ENCODE results near the gene ATRN.

The ATRN gene

DNA sequence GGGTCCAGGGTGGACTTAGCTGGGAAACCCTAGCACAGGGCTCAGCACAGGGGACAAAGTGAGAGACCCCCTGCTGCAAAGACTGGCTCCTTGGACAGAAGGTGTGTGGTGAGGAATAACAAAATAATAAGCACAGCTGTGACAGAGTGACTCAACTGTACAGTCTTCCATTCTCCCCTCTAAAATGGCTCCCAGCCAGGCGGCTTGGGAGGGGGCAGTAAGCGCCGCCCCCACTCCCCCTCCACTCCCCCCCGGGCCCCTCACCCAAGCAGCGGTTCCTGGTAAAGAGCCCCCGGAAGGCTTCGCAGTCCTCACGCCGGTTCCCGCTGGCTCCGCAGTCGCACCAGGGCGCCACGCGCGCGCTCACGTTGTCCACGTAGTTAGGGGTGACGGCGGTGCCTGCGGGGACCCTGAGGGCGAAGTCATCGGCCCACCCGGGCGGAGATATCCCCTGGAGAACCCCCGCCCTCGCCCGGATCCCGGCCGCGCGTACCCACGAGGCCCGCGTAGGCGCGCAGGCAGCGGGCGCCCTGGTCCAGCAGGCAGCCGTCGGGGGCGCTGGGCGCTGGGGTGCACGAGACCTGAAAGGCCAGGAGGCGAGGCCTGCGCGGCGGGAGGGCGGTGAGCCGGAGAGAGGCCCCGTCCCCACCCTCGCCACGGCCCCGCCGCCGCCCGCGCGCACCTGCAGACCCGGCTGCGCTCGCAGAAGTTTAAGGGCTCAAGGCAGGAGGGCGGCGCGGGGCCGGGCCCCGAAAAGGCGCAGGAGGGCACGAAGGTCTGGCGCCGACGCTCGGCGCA lies 189.6 kb downstream of the ATRN start:
- no peak for DNase-seq

DNA sequence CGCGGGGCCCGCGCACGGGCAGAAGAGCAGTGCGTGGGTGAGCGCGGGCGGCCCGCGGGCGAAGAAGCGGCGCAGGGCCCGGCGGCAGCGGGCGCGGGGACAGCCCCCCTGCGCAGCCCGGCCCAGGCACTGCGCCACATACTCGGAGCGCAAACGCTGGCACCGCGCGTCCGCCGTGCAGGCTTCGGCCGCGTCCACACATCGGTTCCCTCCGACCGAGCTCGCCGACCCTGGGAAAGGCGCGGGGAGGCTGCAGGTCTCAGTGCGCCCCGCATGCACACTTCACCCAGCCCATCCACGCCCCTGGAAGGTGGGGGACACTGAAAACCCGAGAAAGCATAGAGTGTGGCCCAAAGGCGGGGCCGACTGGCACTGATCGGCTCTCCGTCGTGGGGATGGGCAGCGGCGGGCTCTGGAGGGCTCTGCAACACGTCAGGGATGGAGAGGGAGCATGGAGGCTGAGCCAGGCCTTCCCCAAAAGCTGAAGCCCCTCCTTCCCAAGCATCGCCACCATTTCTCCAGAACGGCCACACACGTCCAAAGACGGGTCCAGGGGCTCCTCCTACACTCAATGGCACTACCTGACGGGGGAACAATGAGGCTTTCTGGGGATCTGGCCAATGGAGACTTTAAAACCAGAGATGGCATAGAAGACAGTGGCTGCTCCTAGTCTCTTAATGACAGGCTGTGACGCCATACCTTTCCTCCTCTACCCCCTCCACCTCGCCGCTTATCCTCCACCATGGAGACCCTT lies 190.4 kb downstream of the ATRN start:
- no peak for DNase-seq

DNA sequence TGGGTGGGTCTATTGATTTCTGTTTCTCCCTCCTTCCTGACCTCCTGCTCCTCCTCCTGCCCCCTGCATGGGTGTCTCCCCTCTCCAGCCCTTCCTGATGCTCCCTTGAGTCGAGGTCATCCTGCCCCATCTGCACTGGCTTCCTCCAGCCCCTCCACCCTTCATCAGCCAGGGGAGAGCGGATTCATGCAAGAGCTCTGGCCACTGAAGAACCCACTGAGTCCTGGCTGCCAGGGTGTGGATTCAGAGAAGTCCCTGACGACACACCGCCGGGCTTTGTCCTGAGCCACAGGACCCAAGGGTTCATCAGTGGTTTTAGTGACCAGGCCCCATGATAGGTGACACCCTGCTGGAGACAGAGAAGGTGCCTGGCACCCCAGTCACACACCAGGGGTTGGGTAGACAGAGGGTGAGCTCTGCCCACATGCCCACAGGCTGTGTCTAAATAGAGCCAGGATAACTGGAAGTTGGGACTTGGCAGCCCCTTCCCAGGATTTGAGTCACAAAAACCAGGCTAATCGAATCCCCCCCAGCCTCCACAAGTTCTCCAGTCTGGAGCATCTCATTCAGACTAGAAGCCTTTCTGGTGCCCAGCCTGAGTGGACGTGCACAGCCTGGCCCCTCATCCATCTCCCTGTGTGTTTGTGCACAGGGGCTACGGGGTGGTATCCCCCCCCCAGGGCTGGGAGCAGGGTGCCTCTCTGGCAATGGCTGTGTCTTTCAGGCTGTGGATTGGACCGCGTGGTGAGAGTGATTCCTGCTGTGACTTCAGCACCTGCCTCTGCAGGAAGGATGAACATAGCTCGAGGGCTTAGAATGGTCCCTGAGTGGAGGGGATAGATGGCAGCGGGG lies 191.2 kb downstream of the ATRN start:
- DNase-seq = no peak

DNA sequence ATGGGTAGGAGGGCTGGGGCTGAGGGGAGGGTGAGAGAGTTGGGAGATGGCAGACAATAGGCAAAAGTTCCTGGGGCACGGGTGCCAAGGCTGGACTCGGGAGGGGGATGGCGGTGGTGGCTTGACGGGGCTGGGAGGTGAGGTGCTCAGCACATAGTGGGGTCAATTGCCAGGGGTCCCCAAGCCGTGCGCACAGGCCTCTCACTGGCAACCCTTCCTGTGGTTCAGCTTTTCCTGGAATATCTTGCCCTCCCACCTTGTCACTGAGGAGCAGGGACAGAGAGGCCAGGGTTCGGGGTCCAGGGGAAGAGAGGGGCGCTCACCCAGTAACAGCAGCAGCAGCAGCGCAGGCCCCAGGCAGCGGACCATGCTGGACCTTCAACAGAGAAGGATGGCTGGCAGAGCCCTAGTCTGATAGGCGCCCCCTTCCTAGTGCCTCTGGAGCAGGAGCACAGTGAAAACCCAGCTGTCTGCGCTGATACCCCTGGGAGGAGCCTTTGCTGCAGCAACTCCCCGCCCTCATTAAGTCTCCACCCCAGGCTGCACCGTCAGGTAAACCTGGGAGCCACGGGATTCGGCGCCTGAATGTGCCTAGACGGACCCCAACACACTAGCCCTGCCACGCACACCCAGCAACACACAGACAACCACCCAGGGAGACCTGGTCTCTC lies 192.3 kb downstream of the ATRN start, which contains the start of gene GFRA4:
TSS of gene GFRA4 (minus strand) at position 369 of the 671 bp plus-strand sequence. CDS start at position 369, 0 bp downstream.
- DNase-seq = no peak

DNA sequence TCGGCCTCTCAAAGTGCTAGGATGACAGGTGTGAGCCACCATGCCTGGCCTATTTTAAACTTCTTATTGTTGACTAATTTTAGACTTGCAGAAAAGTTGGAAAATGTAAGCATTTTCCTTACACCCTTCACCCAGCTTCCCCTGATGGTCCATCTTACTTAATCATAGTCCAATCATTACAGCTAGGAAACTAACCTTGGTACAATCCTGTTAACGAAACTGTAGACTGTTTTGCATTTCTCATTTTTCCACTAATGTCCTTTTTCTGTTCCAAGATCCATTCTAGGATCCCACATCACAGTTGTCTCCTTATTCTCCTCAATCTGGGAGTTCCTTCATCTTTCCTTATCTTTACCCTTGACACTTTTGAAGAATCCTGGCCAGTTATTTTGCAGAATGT lies 193.0 kb downstream of the ATRN start:
- no peak for DNase-seq

DNA sequence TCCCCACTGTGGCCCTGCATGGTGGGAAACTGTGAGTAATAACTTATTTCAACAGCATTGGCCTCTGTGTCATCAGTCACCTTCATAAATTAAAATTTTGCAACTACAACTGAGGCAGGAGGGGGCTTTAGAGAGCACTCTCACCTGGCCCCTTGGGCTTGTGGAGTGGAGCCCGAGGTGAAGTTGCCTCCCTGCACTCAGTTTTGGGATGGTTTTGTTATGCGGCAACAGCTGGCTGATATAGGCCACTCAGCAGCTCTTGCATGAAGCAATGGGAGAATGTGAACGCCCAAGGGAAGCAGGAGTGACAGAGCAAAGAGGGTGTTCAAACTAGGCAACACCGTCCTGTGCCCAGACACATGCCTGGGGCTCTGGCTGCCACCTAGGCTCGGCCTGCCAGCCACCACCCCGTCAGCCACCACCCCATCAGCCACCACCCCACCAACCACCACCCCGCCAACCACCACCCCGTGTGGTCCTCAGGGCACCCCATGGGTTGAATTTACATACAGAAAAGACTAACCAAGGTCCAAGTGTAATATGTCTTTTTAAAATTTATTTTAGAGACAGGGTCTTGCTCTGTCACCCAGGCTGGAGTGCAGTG lies 196.7 kb downstream of the ATRN start:
- DNase-seq = no peak

DNA sequence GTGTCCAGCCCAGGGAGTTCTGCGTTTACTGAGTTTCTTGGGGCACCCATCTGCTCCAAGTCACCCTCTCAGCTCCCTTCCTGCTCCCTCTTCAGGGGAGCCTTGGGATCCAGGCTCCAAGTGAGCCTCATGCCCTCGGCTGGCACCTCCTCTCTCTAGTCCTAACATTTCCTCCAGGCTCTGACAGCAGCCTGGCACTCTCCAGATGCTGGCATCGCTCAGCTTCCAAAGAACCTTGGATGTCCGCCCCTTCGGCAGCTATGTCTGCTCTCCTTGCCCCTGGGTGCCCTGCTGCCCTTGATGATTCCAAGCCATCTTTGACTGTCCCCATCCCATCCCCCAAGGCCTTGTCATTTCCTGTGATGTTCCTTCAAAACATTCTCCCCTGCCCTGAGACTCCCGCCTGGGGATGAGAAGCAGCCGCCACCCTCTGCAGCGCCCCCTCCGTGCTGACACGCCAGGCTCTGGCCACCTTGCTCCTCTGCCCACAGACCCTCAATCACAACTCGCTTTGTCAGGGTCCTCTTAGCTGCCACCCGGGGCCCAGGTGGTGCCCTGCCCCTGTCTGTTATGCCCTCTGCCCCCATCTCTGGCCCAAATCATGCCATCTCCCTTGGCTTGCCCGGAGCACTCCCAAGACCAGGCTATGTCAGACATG lies 199.0 kb downstream of the ATRN start:
- DNase-seq = no peak

DNA sequence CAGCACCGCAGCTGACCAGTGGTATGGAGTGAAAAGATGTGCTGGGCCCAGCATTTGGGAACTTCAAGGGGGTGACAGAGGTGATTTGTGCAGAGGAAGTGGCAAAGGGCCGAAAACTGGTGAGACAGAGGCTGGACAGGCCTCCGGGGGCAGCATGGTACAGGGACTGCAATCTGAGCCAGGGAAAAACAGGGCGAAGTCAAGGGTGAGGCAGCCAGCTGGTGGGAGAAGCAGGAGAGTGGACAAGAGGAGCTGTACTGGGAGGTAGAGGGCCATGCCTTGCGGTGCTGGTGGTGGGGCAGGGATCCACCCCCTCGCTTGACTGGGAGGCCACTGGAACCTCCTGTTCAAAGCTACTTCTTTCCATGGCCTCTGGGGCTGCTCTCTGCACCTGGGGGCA lies 199.7 kb downstream of the ATRN start:
- no peak for DNase-seq

DNA sequence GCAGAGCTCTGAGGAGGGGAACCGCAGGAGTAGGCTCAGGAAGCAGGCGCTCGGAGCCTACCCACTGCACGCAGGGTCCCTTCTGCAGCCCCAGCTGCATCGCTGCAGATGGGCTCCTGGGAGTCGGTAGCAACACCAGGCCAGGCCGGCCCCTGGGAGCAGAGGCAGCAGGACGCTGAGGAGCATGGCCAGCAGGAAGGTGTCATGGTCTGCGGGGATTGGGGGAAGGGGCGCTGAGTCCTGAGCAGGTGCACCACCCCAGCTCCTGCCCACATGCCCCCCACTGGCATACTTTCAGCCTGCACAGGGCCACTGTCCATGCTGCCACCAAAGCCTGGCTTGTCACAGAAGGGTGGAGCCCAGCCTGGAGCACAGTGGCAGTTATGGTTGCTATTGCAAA lies 200.1 kb downstream of the ATRN start:
- DNase-seq = no peak

DNA sequence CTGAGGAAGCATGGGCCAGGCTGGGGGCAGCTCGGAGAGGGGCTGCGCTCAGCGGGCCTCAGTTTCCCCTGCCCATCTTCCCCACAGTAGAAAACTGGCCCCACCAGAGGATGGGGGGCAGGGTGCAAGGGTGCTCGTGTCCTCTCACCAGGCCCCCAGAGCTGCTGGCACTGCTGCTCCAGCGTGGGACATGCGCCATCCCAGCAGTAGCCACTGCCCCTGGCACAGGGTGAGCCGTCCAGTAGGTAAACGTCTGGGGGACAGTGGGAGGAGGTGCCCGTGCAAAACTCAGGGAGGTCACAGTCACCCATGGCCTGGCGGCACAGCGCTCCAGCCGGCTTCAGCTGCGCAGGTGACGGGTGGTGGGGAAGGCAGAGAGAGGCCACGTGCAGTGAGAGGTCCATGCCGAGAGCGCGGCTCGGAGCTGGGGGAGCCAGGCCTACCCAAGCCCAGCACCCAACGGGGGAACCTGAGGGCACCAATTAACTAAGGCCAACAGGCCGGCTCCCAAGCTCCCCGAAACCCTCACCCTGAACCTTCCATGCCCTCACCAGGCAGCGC lies 201.2 kb downstream of the ATRN start:
- DNase-seq = no peak

DNA sequence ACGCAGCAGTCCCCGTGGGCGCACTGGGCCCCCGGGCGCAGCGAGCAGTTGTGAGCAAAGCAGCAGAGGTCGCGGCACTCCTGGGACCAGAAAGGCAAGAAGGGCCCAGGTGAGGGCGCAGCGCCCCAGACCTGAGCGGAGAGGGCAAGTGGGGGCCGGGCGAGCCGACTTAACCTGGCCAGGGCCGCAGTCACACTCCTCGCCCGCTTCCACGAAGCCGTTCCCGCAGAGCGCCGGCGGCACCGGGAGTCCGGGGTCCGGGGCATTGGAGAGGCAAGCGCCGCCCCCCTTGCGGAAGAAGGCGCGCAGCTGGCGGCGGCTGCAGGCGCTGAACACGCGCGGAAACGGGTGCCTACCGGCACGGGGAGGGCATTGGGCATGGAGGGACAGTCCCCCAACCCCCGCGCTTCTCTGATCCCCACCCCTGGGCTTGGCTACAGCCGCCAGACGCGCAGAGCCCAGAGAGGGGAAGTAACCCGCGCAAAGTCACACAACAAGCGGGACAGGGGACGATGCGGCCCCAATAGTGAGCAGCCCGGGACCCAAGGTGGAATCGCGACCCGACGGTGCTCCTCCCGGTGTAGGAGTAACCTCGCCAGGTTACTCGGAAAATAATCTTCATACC lies 201.8 kb downstream of the ATRN start:
- DNase-seq = peak; percentile 13

DNA sequence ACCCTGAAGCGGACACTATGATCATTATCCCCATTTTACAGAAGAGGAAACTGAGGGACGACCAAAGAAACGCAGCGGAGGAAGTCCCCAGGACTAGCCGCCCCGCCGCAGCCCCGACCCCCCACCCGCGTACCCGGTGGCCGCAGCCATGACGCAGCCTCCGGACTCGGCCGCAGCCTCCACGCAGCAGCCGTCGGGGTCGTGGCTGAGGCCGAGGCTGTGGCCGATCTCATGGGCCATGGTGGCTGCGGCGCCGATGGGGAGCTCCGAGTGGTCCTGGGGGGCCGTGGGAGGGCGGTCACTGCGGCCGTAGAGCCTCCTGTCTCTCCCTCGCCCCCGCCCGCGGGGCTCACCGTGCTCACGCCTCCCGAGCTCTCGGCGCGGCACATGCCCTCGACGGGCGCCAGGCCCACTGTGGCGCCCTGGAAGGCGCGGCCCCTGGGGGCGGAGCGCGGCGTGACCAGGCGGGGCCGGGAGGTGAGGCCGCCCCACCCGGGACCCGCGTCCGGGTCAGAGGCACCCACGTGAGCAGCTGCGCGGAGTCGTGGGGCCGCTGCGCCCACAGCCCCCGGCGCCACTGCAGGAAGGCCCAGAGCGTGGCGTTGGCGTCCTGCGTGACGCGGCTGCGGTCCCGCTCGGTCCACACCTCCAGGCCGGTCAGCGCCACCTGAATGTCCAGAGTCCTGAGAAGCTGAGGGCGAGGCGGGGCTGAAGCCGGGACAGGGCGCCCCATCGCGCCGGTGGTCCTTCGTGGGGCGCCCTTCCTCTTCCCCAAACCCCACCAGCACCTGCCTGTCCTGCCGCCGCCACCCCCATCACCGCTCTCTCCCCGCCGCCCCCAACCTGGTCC lies 202.6 kb downstream of the ATRN start:
- no peak for DNase-seq

DNA sequence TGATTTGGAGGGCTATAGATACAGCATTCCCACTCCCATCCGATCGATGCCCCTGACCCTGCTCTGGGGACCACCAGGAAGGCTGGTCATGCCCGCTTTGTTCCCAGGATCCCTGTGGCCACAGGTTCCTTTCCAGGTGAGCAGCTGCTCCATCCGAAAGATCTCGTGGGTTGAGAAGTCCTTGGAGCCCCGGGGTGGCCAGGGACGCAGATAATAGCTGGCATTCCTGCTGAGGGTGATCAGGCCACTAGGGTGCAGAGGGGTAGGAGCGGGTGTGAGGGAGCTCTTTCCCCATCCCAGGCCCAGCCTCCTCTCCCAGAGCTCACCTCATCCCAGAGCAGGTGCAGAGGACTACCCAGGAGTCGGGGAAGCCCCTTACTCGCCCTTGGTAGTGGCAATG lies 203.6 kb downstream of the ATRN start:
- DNase-seq = no peak

DNA sequence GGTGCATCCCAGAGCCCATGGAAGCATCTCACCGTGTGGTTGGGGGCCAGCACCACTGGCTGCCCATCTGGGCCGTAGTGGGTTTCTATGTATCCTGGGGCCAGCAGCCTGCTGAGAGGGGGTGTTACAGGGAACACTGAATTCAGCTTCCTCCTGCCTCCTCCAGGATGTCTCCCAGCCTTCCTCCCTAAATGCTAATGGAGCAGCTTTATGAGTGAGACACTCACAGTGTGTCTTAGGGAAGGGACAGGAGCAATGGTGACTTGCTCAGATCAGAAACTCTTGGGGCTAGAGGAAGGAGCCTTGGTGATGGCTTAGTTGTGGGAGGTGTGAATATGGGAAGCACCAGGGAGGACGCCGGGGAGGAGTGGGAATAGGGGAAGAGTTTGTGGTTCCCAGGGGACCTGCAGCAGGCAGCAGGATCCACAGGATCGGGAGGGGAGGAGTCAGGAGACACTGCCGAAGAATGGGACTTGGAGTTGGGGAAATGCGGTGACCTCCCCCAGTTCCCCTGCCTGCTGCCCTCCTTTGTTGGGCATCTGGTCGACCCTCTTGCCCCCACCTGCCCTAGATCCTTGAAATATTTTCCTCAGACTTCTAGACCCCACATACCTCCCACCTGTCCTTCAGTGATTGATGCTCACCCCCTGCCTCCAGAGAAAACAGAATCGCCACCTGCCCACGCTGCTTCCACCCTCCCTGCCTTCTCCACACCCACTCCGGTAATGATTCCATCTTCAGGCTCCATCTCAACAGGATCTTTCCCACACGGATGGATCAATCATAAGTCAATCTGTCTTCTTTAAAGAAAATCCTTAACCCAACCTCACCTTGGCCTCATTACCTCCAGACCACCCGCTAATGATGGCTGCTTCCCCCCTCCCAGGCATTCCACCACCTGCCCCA lies 204.4 kb downstream of the ATRN start:
- DNase-seq = no peak

DNA sequence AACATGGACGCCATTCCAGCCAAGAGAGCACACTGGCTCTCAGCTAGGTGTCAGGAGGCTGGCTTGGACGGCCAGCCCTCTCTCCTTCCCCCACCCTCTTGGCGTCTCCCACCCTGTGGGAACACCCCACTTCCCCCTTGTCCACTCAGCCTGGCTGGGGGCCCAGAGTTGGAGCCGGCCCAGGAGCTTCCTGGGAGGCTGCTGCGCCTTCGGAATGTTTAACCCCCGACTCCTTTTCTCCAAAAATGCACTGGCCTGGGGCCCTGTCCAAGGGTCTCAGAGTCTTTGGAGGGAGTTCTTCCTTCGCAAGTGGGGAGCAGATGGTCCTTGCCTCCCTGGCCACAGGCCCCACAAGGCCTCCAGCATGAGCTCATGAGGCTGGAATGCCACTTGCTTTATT lies 206.9 kb downstream of the ATRN start:
- DNase-seq = no peak

DNA sequence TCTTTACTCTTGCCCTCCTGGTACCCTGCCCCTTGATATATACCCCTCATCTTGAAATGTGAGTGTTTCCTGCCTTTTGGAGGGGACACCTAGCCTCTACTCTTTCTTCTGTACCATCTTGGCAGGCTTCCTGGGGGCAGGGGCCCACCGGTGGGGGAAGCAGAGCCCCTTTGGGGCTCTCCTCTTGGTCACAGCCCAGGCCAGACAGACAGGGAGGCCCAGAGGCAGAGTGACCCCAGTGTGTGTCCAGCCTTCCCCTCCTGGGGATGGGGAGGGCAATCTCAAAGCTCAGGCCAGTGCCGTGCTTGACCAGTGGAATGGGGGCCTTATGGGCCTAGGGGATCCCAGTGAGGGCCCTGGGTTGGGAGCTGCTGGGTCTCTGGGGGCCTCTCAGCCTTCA lies 207.4 kb downstream of the ATRN start:
- DNase-seq = no peak

DNA sequence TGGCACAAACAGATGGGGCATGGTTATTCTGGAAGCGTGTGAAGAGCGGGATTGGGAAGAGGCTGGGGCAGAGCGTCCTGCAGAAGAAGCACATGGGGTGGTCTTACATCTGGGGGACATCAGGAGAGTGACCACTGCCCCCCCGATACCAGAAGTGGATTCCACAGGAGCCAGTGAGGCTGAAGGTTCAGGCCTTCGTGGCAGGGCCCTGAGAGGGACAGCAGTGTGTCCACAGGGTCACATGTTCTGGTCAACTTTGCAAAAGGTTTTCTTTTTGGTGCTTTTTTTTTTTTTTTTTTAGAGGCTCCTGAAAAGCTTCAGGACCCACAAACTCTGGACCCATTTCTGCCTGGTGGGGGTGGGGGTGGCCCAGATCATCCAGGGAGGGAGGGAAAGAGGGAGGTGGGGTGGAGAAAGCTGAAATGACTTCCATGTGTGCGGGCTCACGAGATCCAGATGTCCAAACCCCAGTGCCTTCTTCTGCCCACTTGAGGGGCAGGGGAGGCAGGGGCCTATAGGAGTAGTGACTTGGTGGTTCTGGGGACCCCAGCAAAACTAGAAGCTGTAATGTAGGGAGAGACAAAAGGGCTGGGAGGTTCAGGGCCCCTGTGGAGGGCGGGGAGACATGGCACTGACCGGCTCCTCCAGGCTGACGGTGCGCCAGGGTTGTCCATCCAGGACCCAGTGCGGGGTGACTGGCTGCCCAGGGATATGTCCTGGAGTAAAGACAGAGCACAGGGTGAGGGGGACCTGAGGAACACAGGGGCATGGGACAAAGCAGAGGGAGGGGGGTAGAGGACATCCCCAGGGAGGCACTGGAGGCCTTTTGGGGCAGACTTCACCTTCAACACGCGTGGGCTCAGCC lies 208.3 kb downstream of the ATRN start:
- no peak for DNase-seq
